ENCODE data around the gene ROBO4. TPM values are rescaled to one million over a fixed set of nuclear protein-coding genes. Genes with fewer than 3 reads are reported as not detected.
A peak's percentile ranks its signal among the peaks of the same experiment; 100 is the strongest.

Gene ROBO4
- total and polyA plus RNA-seq, 3 experiments from 2014 or later = not detected

DNA sequence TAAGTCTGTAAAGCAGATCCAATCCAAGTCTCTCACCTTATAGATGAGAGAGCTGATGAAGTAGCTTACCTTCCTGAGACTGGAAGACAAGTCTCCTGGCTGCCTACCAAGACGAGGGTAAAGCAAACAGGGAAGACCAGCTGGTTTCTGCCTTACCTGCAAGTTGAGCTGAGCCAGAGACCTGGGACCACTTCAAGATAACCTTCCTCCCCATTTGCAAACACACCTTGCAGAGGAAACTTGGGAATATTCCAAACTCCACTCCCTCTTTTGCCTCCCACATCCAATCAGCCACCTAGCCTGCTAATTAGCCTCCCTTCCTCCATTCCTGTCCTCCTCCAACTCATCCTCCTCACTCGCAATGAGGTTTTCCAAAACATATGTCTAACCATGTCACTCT, 55.8 kb downstream of the ROBO4 start:
- H3K27me3 ChIP-seq (ENCODE audit: insufficient read depth, low read length, poor library complexity, severe bottlenecking) = peaks cover 86% of the 10 kb centered on the region
- H3K36me3 ChIP-seq (ENCODE audit: insufficient read depth, low read length) = no peaks in the 10 kb centered on the region
- no peak overlapping the region for H3K27ac ChIP-seq (ENCODE audit: low read depth, low read length)
- H3K4me3 ChIP-seq (ENCODE audit: low read length) = no peak overlapping the region
- Mint-ChIP-seq H3K9me3 (no peaks in the 10 kb centered on the region), H3K4me1 (peaks cover 9 to 21% (median 13%) of the 10 kb centered on the region in 3 donors), H3K36me3 (no peaks in the 10 kb centered on the region), H3K27me3 (peaks cover 70 to 87% of the 10 kb centered on the region in 2 donors), H3K4me3 (no peak overlapping the region), H3K27ac (no peak overlapping the region)
- CTCF ChIA-PET = no interaction called here
- H3K4me1 ChIP-seq (ENCODE audit: insufficient read depth, low read length) = no peaks in the 10 kb centered on the region
- POLR2A ChIA-PET = no interaction called here
- DNase-seq = no peak
- no peaks in the 10 kb centered on the region for H3K9me3 ChIP-seq (ENCODE audit: low read length)

DNA sequence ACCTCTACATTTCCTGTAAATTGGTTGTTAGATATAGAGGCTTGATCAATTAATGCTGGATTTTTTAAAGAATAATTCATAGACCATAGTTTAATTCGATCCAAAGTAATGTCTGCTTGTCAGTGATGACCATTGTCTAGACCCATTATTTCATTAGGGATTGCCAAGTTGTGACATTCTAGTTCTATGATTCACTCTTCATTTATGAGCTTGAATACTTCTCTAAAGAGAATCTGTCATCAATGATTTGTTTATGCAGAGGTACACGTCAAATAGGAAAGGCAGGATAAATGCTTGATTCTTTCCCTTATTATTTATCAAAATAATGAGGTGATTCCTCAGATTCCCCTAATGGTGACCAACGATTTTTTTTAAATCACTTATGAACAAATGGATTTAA, 56.5 kb downstream of the ROBO4 start:
- Histone ChIP-seq H3K27me3 (ENCODE audit: insufficient read depth, low read length, poor library complexity, severe bottlenecking) (peaks cover 82% of the 10 kb centered on the region), H3K4me3 (ENCODE audit: low read length) (no peak overlapping the region), H3K4me1 (ENCODE audit: insufficient read depth, low read length) (no peaks in the 10 kb centered on the region), H3K36me3 (ENCODE audit: insufficient read depth, low read length) (no peaks in the 10 kb centered on the region), H3K27ac (ENCODE audit: low read depth, low read length) (no peak overlapping the region), H3K9me3 (ENCODE audit: low read length) (no peaks in the 10 kb centered on the region)
- Mint-ChIP-seq H3K27ac (no peak overlapping the region), H3K4me3 (no peak overlapping the region), H3K27me3 (peaks cover 72 to 84% of the 10 kb centered on the region in 2 donors), H3K36me3 (no peaks in the 10 kb centered on the region), H3K4me1 (peaks cover 13 to 25% (median 16%) of the 10 kb centered on the region in 3 donors), H3K9me3 (no peaks in the 10 kb centered on the region)
- POLR2A ChIA-PET = no interaction called here
- CTCF ChIA-PET = interaction anchor here (2.0 to 10.4 kb wide), 2 partner anchors 40 to 170 kb away, joined by 4 to 105 read pairs; partner anchors contain the start of genes SIAE and SPA17
- DNase-seq = no peak

DNA sequence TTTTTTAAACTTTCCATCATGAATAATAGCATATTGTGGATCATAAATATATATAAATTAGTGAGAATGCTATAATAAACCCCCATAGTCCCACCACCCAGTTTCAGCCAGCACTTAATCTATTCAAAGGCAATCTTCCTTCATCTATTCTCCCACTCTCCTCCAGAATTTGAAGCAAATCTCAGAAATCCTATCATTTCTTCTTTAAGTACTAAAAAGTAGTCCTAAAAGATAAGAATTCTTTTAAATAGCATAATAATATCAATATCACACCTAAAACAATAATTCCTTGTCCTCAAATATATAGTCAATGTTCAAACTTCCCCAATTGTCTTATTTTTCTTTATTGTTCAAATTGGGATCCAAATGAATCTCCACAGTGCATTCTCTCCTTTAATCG, 57.0 kb downstream of the ROBO4 start:
- H3K9me3 Mint-ChIP-seq = no peaks in the 10 kb centered on the region
- H3K27ac Mint-ChIP-seq = no peak overlapping the region
- H3K27me3 ChIP-seq (ENCODE audit: insufficient read depth, low read length, poor library complexity, severe bottlenecking) = peaks cover 78% of the 10 kb centered on the region
- POLR2A ChIA-PET = no interaction called here
- no peak for DNase-seq
- no peak overlapping the region for H3K27ac ChIP-seq (ENCODE audit: low read depth, low read length)
- no peaks in the 10 kb centered on the region for H3K36me3 ChIP-seq (ENCODE audit: insufficient read depth, low read length)
- no peak overlapping the region for H3K4me3 Mint-ChIP-seq
- CTCF ChIA-PET = interaction anchor here (1.1 to 10.4 kb wide), 3 partner anchors 39 to 169 kb away, joined by 3 to 105 read pairs (median 4); partner anchors contain the start of genes SIAE and SPA17
- peaks cover 16 to 26% (median 17%) of the 10 kb centered on the region in 3 donors for H3K4me1 Mint-ChIP-seq
- H3K4me3 ChIP-seq (ENCODE audit: low read length) = no peak overlapping the region
- H3K36me3 Mint-ChIP-seq = no peaks in the 10 kb centered on the region
- no peaks in the 10 kb centered on the region for H3K4me1 ChIP-seq (ENCODE audit: insufficient read depth, low read length)
- no peaks in the 10 kb centered on the region for H3K9me3 ChIP-seq (ENCODE audit: low read length)
- peaks cover 70 to 82% of the 10 kb centered on the region in 2 donors for H3K27me3 Mint-ChIP-seq

DNA sequence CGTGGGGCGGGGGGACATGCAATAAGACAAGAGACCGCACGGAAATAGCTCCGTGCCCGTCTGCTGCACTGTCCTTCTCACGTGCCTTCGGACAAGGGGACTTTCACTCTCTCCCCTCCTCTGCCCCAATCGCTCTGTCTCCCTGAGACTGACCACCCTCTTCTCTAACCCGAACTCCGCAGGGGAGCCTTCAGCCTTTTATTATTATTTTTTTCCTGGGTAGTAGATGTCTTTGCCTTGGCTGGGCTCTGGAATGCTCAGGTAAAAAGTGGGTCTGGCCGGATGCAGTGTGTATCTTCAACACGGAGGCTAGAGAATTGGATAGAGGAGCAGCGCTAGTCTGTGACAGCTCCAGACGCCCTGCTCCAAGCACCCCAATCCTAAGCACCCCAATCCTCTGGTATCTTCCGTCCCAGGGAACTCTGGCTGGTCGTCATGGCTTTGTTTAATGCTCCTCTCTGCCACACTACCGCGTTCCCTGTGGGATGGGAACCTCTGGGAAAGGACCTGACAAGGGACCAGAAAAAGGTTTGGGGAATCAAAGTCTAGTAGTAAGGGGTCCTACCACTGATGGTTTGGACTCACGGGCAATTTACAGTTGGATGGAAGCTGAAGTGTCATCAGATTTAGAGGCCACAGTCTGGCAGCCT, 57.6 kb downstream of the ROBO4 start:
- peaks cover 73% of the 10 kb centered on the region for H3K27me3 ChIP-seq (ENCODE audit: insufficient read depth, low read length, poor library complexity, severe bottlenecking)
- H3K36me3 Mint-ChIP-seq = no peaks in the 10 kb centered on the region
- no peak overlapping the region for H3K4me3 ChIP-seq (ENCODE audit: low read length)
- peak overlapping the region in 6 of 7 donors; percentile 6 to 73 (median 26) for H3K4me3 Mint-ChIP-seq
- ChIA-PET POLR2A (interaction anchor here (0.5 kb wide), 1 partner anchor 40 kb away, joined by 4 read pairs; no protein-coding TSS in a partner anchor), CTCF (interaction anchor here (0.9 to 10.4 kb wide), 5 partner anchors 26 to 196 kb away, joined by 3 to 105 read pairs (median 5); partner anchors contain the start of genes ROBO3, SIAE and SPA17)
- no peak overlapping the region for H3K27ac ChIP-seq (ENCODE audit: low read depth, low read length)
- H3K4me1 Mint-ChIP-seq = peaks cover 16 to 26% (median 16%) of the 10 kb centered on the region in 3 donors
- H3K36me3 ChIP-seq (ENCODE audit: insufficient read depth, low read length) = no peaks in the 10 kb centered on the region
- peak overlapping the region in 1 of 8 donors; percentile 48 for H3K27ac Mint-ChIP-seq
- DNase-seq = no peak
- no peaks in the 10 kb centered on the region for H3K9me3 ChIP-seq (ENCODE audit: low read length)
- H3K4me1 ChIP-seq (ENCODE audit: insufficient read depth, low read length) = no peaks in the 10 kb centered on the region
- H3K9me3 Mint-ChIP-seq = no peaks in the 10 kb centered on the region
- H3K27me3 Mint-ChIP-seq = peaks cover 64 to 80% of the 10 kb centered on the region in 2 donors

DNA sequence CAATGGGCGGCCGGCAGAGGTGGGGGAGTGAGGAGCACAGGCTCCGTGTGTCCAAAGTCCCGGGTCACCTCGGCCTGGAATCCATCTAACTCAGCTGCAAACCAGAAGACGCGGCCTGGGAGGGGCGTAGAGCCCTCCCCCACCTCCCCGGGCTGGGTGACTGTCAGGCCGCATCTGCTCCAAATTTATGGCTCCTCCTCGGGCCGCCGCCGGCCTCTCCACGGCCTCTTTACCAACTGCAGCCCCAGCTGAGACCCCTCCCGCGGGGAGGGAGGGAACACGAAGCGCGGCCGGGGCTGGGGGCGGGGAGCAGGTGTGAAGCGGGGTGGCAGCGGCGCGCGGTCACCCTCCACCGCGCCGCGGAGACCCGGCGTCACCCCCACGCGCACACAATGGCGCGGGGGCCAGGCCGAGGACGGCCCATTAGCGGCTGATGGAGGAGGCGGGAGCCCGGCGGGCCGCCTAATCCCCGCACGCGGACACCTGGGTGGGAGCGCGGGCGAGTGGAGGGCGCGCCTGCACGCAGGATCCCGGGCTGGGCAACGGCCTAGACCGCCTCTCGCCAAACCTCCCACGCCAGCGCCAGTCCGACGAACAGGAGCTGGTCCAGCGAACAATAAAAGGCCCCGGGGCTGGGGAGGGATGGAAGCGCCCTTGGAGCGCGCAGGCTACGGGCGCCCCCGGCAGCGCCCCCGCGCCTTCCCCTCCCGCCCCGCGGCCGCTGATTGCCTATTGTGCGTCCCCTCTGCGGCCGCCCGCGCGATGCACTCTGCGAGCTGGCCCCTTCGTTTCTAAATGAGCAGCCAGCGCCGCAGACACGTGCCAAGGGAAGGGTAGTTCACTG, 58.3 kb downstream of the ROBO4 start:
- peaks cover 57 to 72% of the 10 kb centered on the region in 2 donors for H3K27me3 Mint-ChIP-seq
- Histone ChIP-seq H3K27me3 (ENCODE audit: insufficient read depth, low read length, poor library complexity, severe bottlenecking) (peaks cover 65% of the 10 kb centered on the region), H3K36me3 (ENCODE audit: insufficient read depth, low read length) (no peaks in the 10 kb centered on the region), H3K27ac (ENCODE audit: low read depth, low read length) (no peak overlapping the region), H3K4me1 (ENCODE audit: insufficient read depth, low read length) (no peaks in the 10 kb centered on the region), H3K9me3 (ENCODE audit: low read length) (no peaks in the 10 kb centered on the region), H3K4me3 (ENCODE audit: low read length) (no peak overlapping the region)
- POLR2A ChIA-PET = interaction anchor here (0.5 kb wide), 1 partner anchor 39 kb away, joined by 4 read pairs; no protein-coding TSS in a partner anchor
- CTCF ChIA-PET = interaction anchor here (0.6 to 10.4 kb wide), 8 partner anchors 26 to 195 kb away, joined by 3 to 105 read pairs (median 6); partner anchors contain the start of genes ROBO3, SIAE and SPA17
- no peaks in the 10 kb centered on the region for H3K36me3 Mint-ChIP-seq
- H3K4me3 Mint-ChIP-seq = peak overlapping the region in 4 of 7 donors; percentile 15 to 73 (median 44)
- H3K9me3 Mint-ChIP-seq = no peaks in the 10 kb centered on the region
- peaks cover 13 to 24% (median 16%) of the 10 kb centered on the region in 3 donors for H3K4me1 Mint-ChIP-seq
- no peak overlapping the region for H3K27ac Mint-ChIP-seq
- no peak for DNase-seq

DNA sequence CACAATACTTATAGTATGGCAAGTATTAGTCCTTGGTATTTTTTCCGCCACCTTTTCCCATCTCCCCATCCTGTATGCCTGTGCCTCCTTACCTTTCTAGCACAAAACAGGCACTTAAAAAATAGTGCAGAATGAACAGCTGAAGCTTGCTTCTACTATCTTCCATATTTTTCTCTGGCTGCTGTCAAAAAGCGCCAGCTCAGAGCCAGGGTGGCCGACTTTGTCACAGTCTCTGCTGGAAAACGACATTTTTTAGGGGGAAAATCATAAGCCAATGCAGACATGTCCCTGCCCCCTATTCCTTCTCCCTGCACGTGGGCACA, 58.9 kb downstream of the ROBO4 start:
- H3K4me3 ChIP-seq (ENCODE audit: low read length) = no peak overlapping the region
- ChIA-PET CTCF (interaction anchor here (0.6 to 10.4 kb wide), 6 partner anchors 54 to 195 kb away, joined by 3 to 105 read pairs (median 8); partner anchors contain the start of genes SIAE and SPA17), POLR2A (no interaction called here)
- no peaks in the 10 kb centered on the region for H3K9me3 Mint-ChIP-seq
- H3K27me3 ChIP-seq (ENCODE audit: insufficient read depth, low read length, poor library complexity, severe bottlenecking) = peaks cover 60% of the 10 kb centered on the region
- H3K4me1 Mint-ChIP-seq = peaks cover 13 to 24% (median 16%) of the 10 kb centered on the region in 3 donors
- no peaks in the 10 kb centered on the region for H3K36me3 Mint-ChIP-seq
- H3K27ac ChIP-seq (ENCODE audit: low read depth, low read length) = no peak overlapping the region
- peaks cover 55 to 72% of the 10 kb centered on the region in 2 donors for H3K27me3 Mint-ChIP-seq
- H3K4me1 ChIP-seq (ENCODE audit: insufficient read depth, low read length) = no peaks in the 10 kb centered on the region
- no peaks in the 10 kb centered on the region for H3K36me3 ChIP-seq (ENCODE audit: insufficient read depth, low read length)
- H3K4me3 Mint-ChIP-seq = peak overlapping the region in 2 of 7 donors; percentile 34 to 44
- DNase-seq = no peak
- no peaks in the 10 kb centered on the region for H3K9me3 ChIP-seq (ENCODE audit: low read length)
- H3K27ac Mint-ChIP-seq = peak overlapping the region in 1 of 8 donors; percentile 0

DNA sequence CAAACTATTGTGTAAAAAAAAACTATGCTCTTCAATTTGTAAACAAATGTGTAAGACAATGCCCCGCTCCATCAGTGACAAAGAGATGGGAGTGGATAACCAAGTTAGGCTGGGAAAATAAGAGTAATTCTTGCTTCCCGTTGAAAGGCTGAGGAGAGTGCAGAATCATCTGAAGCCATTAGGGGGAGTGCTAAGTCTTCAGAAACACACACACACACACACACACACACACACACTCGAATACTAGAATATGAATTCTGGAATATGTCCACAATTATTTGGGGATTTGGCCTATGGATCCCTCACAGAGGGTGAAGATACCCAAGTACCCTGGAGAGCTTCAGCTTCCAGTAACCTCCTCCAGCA, 60.2 kb downstream of the ROBO4 start:
- peaks cover 58 to 69% of the 10 kb centered on the region in 2 donors for H3K27me3 Mint-ChIP-seq
- POLR2A ChIA-PET = interaction anchor here (0.8 to 1.0 kb wide), 2 partner anchors 45 to 164 kb away, joined by 3 to 4 read pairs; partner anchors contain the start of genes SIAE and SPA17
- Histone ChIP-seq H3K4me1 (ENCODE audit: insufficient read depth, low read length) (no peaks in the 10 kb centered on the region), H3K4me3 (ENCODE audit: low read length) (no peak overlapping the region), H3K27ac (ENCODE audit: low read depth, low read length) (no peak overlapping the region), H3K36me3 (ENCODE audit: insufficient read depth, low read length) (no peaks in the 10 kb centered on the region), H3K9me3 (ENCODE audit: low read length) (no peaks in the 10 kb centered on the region), H3K27me3 (ENCODE audit: insufficient read depth, low read length, poor library complexity, severe bottlenecking) (peaks cover 47% of the 10 kb centered on the region)
- no peak overlapping the region for H3K27ac Mint-ChIP-seq
- H3K36me3 Mint-ChIP-seq = no peaks in the 10 kb centered on the region
- H3K4me1 Mint-ChIP-seq = peaks cover 13 to 20% (median 16%) of the 10 kb centered on the region in 3 donors
- CTCF ChIA-PET = interaction anchor here (1.0 to 10.4 kb wide), 15 partner anchors 13 to 197 kb away, joined by 3 to 105 read pairs (median 6); partner anchors contain the start of genes MSANTD2, SIAE and SPA17
- H3K4me3 Mint-ChIP-seq = peak overlapping the region in 1 of 7 donors; percentile 58
- no peaks in the 10 kb centered on the region for H3K9me3 Mint-ChIP-seq
- DNase-seq = no peak
